ENCODE measurements around the gene ST3GAL5.

The ST3GAL5 gene

DNA sequence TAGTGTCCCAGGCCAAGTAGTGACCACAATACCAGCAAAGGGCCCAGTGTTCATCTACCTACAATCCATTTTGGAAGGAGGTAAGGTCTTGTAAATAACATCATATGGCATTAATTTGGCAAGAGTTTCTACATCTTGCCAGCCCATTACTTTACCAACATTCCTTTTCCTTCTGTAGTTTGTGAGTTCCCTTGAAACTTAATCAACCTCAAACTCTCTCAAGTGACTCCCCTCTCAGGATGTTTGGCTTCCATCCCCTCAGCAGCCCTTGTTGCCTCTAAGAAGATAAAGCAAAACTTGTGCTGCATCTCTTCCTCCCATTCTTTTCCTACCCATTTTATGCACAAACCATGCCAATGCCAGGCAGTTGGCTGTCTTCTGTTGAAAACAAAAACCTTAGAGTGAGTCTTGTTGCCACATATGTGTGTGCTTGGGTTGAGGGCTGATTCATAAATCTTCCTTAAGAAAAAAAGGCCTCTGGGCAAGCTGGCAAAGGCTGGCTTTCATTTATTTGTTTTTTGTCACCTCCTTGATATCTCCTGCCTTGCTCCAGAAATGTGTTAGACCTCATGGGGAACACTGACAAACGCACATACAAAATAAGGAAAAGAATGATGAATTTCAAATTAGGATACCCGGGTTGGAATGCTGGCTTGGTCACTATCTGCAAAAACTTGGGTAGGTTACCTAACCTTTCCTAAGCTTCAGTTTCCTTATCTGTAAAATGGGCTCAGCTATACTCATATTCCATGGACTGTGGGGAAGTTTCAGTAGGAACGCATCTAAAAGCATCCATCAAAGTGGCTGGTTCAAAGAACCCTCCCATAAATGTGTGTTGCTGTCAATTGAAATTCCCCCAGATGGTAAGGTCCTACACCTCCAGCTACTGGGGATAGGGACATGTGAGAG, 29.4 kb upstream of the ST3GAL5 start:
- in situ Hi-C loops (cut with MboI; ENCODE audit: low sequenced_read_pairs) = no loop called here

GRCh38 chr2:85915606-85916303, 27.0 kb upstream of the ST3GAL5 start:
- in situ Hi-C loops (cut with MboI; ENCODE audit: low sequenced_read_pairs) = no loop called here

DNA sequence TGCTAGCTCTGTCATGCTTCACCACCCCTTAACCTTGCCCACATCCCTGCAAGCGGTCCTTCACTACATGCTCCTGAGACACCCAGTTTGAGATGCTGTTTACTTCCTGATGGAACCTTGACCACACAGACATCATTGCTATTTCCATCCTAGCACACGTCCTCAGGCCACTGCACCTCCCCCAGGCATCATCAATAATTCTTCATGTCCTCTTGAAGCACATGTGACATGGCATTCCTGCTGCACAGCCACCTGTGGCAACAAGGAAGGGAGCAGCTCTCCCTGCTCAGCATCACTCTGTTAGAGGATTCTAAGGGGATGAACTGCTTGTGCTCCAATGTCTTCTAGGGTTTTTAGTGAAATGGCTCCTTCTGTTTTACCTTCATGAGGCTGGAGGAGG, 26.1 kb upstream of the ST3GAL5 start:
- in situ Hi-C loops (cut with MboI; ENCODE audit: low sequenced_read_pairs) = no loop called here

GRCh38 chr2:85913884-85914881, 25.4 kb upstream of the ST3GAL5 start:
- in situ Hi-C loops (cut with MboI; ENCODE audit: low sequenced_read_pairs) = no loop called here

DNA sequence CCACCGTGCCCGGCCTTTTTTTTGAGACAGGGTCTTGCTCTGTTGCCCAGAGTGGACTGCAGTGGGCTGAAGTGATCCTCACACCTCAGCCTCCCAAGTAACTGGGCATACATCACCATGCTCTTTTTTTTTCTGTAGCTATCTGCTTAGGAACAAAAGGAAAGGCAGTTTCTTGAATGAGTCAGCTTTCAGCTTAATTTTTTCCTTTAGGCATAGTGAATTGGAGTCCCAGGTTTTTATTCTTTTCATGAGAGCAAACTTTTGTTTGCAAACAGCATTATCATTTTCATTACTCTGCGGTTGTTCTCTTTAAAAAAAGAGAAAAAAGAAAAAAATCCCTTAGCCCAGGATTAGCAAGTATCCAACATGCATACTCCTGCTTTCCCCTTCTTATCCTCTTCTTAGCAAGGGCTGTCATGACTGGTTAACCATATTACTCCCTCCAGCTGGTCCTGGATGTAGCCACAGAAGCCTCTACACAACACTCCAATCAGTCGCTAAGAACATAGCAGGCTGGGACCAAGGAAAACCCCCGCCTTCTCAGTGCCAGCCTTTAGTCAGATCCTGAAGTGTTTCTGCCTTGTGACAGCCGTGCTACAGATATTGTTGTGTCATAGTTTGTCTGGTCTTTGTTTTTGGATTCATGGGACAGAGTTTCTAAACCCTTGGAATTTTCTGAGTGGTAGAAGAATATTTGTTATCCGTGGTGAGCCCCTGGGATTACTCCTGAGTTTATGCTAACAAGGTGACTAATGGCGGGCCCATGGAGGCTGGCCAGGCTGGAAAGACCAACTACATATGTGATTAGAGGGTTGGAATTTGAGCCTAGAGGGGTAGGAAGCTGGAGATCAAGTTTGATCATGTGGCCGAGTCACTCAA, 23.3 kb upstream of the ST3GAL5 start:
- in situ Hi-C loops (cut with MboI; ENCODE audit: low sequenced_read_pairs) = no loop called here

DNA sequence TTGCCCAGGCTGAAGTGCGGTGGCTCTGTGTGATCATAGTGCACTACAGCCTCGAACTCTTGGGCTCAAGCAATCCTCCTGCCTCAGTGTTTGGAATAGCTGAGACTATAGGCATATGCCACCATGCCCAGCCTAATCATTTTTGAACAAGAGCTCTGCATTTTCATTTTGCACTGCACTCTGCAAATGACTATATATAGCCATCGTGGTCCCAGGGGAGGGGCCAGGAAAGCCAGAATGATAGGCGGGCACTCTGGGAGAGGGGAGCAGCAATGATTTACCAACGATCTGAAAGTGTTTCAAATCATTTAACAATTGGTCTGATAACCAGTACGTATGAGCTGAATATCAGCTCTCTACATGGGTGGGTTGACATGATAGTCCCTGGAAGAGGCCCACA, 22.3 kb upstream of the ST3GAL5 start:
- in situ Hi-C loops (cut with MboI; ENCODE audit: low sequenced_read_pairs) = no loop called here

- in situ Hi-C loops (cut with MboI; ENCODE audit: low sequenced_read_pairs) = no loop called here
Measured at GRCh38 chr2:85909005-85909404, 20.2 kb upstream of the ST3GAL5 start.

- in situ Hi-C loops (cut with MboI; ENCODE audit: low sequenced_read_pairs) = no loop called here
Measured at GRCh38 chr2:85908506-85908905, 19.7 kb upstream of the ST3GAL5 start.

DNA sequence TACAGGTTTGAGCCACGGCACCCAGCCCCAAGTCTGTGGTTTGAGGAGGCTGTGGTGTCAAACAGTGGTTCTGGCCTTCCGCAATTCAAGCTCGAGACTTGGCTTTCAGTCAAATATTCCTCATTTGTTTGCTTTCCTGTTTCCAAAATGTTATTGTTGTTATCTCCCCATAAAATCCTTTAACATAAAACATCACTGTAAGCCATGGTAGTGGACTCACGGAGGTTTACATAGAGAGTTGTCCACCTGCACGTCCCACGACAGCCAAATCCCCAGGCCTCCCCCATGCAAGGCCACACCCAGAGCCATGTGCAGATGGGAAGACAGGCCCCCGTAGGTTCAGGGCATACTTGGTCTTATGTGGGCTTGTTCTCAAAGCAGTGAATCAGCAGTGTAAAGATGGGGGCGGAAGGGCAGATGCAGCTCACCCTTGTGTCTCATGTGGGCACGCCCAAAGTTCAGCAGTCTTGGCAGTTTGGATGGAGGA, 18.9 kb upstream of the ST3GAL5 start:
- in situ Hi-C loops (cut with MboI; ENCODE audit: low sequenced_read_pairs) = no loop called here

DNA sequence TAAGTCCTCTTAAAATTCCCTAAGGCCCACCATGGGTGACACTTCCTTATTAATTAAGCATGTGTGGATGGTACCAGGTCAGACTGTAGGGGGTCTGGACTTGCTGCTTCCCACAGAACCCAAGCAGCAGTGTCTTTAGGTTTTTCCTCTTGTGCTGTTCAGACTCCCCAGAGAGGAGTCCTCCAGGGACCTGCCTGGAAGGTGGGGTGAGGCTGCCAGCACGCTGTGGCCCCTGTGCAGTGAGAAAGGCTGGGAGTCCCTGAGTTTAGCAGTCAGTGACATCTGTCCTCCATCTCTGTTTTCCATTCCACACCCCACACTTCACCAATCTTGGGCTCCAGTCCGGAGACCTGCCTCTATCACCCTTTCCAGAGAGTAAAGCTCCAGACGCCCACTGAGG, 18.0 kb upstream of the ST3GAL5 start:
- in situ Hi-C loops (cut with MboI; ENCODE audit: low sequenced_read_pairs) = no loop called here

- in situ Hi-C loops (cut with MboI; ENCODE audit: low sequenced_read_pairs) = no loop called here
Measured at GRCh38 chr2:85905891-85906290, 17.1 kb upstream of the ST3GAL5 start.

DNA sequence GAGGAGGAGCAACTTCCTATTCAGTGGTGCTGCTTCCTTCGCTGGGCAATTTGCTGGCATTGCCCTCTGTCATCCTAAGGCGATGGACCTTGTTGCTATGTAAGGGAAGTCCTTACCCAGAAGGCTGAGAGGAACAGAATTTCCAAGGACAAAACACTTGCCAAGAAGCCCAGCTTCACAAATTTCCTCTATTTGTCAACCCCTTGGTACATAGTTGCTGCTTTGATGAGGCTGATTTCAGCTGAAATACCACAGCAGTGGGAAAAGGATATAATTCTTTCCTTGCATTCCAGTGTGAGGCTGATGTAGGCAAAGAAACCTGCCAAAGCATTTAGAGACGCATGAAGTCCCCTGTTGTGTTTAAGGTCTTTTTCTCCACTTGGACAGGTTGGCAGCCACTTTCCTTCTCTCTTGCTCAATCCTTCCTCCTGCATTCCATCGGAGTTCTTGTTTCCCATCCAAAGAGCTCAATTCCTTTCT, 16.4 kb upstream of the ST3GAL5 start:
- in situ Hi-C loops (cut with MboI; ENCODE audit: low sequenced_read_pairs) = no loop called here

DNA sequence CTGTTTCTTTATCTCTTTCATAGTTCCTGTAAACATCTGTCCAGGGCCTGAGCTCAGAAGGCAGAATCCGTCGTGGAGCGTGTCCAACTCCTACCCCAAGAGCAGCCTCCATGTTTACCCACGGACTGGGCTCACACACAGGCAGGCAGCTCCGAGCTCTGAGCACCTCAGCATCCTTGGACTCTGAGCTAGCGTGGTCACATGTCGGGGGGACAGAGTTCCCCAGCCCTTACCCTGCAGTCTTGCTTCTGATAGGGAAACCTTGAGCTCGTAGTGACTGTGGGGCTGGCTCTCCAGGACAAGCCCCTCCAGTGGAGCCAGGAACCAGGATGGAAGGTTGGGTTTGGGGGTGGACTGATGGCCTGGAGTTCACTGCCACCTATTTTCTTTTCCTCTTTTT, 15.1 kb upstream of the ST3GAL5 start:
- in situ Hi-C loops (cut with MboI; ENCODE audit: low sequenced_read_pairs) = no loop called here

GRCh38 chr2:85902496-85902895, 13.7 kb upstream of the ST3GAL5 start:
- in situ Hi-C loops (cut with MboI; ENCODE audit: low sequenced_read_pairs) = no loop called here

DNA sequence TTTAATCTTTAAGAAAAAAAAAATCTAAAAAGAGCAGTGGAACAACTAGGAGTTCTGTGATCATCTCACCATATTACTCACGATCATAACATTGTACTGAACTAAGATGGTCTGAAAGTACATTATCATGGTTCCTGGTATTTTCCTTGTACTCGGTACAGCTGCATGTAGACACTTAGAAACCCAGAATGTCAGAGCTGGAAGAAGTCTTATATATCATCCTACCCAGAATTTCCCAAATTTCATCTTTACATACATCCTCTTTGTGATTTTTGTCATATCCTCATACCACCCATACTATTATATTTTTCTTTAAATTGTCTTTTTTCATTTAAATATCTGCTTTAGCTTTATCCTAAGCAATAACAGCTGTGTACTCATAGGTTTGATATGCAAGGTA, 12.4 kb upstream of the ST3GAL5 start:
- in situ Hi-C loops (cut with MboI; ENCODE audit: low sequenced_read_pairs) = no loop called here

DNA sequence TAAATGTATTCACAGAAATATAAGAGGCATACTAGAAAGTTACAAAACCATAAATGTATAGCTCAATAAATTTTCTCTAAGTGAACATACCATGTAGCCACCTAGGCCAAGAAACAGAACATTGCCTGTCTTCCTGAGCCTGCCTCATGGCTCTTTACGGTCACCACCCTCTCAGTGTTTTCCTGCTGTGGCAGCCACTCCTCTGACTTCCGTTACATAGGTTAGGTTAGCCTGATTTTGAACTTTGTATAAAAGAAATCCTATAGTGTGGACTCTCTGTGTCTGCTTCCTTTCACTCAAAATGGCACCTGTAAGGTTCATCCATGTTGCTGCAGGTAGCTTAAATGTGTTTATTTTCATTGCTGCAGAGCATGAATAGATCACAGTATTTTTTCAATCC, 11.6 kb upstream of the ST3GAL5 start:
- in situ Hi-C loops (cut with MboI; ENCODE audit: low sequenced_read_pairs) = no loop called here

GRCh38 chr2:85899849-85900248, 11.1 kb upstream of the ST3GAL5 start:
- in situ Hi-C loops (cut with MboI; ENCODE audit: low sequenced_read_pairs) = no loop called here

DNA sequence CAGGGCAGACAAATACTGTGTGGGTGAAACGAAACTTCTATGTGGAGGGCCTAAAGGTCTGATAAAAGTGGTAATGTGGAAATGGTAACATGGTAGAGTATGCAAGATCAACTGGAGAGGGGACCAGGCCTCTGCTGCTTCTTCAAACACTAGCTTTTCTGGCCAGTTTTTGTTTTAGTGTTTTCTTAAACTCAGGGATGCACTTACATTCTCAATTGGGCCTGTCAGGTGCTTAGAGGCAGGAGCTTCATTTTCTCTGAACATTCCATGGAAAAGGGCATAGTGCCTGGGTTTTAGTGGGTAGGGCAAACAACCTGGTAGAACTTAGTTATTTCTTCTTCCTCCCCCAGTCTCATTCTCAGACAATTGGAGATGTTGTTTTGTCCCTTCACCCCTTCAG, 10.5 kb upstream of the ST3GAL5 start:
- in situ Hi-C loops (cut with MboI; ENCODE audit: low sequenced_read_pairs) = no loop called here

GRCh38 chr2:85898881-85899280, 10.1 kb upstream of the ST3GAL5 start:
- in situ Hi-C loops (cut with MboI; ENCODE audit: low sequenced_read_pairs) = no loop called here
